ENCODE data around the gene KLHDC9.

KLHDC9 gene

DNA sequence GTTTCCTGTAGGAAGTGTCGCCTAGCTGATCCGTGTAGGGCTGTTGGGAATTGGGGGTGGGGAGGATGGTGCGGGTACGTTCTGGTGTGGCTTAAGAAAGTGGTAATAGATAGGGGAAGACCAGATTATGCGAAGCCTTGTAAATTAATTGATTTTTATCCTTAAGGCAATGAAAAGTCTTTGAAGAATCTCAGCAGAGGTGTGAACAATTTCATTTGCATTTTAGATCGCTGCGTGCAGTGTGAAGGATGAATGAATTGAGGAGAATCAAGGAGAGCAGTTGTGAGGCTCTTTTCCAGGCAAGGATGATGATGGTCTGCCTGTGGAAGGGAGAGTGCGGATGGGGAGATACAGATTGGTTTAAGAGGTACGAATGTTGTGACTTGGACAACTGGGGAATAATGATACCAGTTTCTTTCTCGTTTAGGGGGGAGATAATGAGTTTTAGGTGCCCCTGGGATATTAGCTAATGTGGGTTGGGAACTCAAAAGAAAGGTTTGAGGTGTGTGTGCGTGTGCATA is 35.1 kb downstream of the KLHDC9 start:
- DNase-seq = no peak

DNA sequence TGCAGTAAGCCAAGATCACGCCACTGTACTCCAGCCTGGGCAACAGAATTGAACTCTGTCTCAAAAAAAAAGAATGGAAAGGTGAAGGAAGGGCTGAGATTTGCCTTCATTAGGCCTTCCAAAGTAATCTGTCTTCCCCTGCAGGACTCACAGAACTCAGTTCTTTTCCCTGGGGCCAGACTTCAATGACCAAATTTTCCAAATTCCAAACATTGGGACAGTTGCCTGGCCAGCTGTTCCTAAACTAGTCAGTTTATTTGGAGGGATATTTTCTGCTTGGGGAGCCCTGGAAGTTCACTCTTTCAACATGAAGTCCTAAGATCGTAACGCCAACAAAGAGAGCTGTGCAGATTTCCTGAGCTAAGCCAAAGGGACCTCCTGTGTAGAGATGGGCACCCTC is 39.7 kb downstream of the KLHDC9 start:
- no peak for DNase-seq

DNA sequence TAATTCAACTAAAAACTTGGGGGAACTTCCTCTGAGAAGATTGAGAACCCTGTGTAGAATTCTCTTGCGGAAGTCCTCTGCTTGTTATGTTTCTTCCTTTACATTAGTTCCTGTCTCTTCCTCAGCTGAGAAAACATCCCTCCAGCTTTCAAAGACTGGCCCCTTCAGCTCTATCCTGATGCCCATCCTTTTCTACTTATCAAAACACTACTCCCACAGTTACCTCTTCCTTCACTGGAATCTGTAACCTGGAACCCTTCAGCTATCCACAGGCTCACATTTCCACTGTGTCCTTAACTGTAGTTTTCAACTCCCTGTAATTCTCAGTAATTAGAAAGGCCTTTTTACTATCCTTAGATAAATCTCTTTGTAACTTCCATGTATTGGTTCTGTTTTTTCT is 40.3 kb downstream of the KLHDC9 start:
- no peak for DNase-seq

DNA sequence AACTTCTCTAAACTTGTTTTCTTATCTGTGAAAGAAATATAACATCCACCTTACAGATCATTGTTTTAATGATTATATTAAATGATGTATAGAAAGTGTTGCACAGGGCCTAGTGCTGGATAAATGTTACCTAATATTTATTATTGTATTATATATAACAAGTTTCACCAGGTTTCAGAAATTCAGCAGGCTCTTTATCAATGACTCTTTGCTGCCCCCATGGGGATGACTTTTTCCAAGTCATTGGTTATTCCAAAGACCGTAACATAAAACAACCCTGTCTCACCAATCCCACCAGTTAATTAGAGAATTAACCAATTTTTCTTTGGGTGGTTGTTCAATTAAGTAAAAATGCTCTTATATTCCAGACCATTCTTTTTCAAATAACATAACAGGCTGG is 41.6 kb downstream of the KLHDC9 start:
- DNase-seq = peak; percentile 36 to 38

DNA sequence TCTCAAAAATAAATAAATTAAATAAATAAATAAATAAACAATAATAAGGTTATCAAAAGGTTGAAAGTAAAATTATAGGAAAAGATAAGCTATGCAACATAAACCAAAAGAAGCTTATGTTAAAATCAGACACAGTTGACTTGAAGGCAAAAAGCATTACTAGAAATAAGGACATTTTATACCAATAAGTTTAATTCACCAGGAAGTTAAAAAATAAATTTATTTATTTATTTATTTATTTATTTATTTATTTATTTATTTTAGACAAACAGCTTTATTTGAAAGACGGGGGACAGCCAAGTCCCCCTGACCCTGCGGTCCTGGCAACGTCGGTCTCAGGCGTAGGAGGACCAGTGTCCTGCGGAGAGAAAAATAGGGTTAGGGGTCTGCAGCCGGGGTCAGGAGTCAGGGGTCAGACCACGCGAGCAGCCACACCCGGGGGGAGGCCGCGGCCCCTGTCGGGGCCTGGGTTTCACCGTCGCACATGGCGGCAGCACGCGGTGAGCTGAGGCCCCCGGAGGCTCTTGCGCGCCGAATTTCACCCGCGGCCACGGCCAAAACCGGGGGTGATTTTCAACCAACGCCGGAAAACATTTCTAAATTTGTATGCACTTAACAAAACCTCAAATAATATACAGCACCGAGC is 42.7 kb downstream of the KLHDC9 start:
- DNase-seq = no peak

DNA sequence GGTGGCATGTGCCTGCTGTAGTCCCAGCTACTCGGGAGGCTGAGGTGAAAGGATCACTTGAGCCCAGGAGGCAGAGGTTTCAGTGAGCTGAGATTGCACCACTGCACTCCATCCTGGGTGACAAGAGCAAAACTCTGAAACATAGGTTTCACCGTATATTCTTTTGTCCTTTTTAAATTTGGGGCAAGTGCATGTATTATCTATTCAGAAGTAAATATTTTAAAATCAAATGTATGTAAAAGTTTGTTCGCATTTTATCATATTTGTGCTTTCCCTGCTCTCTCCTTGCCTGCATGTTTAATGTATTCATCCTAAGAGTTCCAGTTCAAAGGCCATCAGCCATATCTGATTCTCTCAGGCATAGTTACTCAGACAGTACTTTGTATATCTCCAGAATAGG is 47.7 kb downstream of the KLHDC9 start:
- DNase-seq = no peak

All from activated CD4-positive, alpha-beta T cell treated with anti-CD3 and anti-CD28 coated beads, Interleukin-2, amount 50 U/mL, for 4 hours (primary cell).